K562 (cell line): ENCODE results near the gene CBX2. TPM values are rescaled to one million over a fixed set of nuclear protein-coding genes. Genes with fewer than 3 reads are reported as not detected.

Experiments used
- ATAC-seq: fragments of 200-7000 bp; cut with Tn5 transposase; 3 replicates; pipeline ENCODE4 v1.9.1; 2020; ENCODE audit warnings: moderate library complexity
- BruUV-seq: library from RNA; stranded (reverse); fragments of 400-500 nt; replicated peaks from 2 replicates; lab custom pipeline; 2021; lab: Mats Ljungman, UMichigan
- CTCF ChIA-PET: fragments of 300-600 bp; formaldehyde crosslinking; extraction: SDS; loops from one replicate; lab custom pipeline; 2021; ENCODE audit warnings: low intra/inter-chr PET ratio; lab: Yijun Ruan, JAX
- POLR2A ChIA-PET: fragments of 300-600, 350-650 bp; sonication (Branson Sonifier 250); formaldehyde crosslinking; extraction: SDS; loops from one replicate; lab custom pipeline; 2021; ENCODE audit warnings: antibody characterized with exemption, inconsistent platforms; lab: Yijun Ruan, JAX
- DNase-seq, 4 experiments: peaks; one replicate each; pipeline versions ENCODE4 v3.0.0 to v3.0.0-alpha.2; 2011 to 2018; ENCODE audit warnings: low spot score in 3 of 4, mixed read lengths in 3 of 4; ENCODE audit errors: extremely low read depth in 1 of 4
- FAIRE-seq: peaks from 2 replicates; lab custom pipeline; 2011; peaks lifted over from hg19 to GRCh38; lab: Jason Lieb, UNC
- H2AFZ ChIP-seq: 2 replicates; pipeline ENCODE4 v1.6.0; 2011; ENCODE audit warnings: low read depth, low read length, control low read depth, inconsistent platforms
- H3K27ac ChIP-seq: fragments of 200-600 bp; 3 replicates; pipeline ENCODE4 v1.8.0; 2011; ENCODE audit warnings: low read depth, mild to moderate bottlenecking, control low read depth, inconsistent platforms, low read length, moderate library complexity, mixed read lengths; ENCODE audit errors: extremely low read depth
- H3K27me3 ChIP-seq, 2 experiments: fragments of 300-600 bp in 1 of 2; 2 replicates in 1 of 2; 3 replicates in 1 of 2; pipeline versions ENCODE4 v1.6.0 to v1.8.0; 2011; ENCODE audit warnings: inconsistent platforms in 2 of 2, low read length in 2 of 2, mild to moderate bottlenecking in 1 of 2, mixed read lengths in 1 of 2, moderate library complexity in 1 of 2; ENCODE audit not compliant: control insufficient read depth in 2 of 2, insufficient read depth in 2 of 2
- H3K36me3 ChIP-seq: fragments of 300-600 bp; 3 replicates; pipeline ENCODE4 v1.8.0; 2011; ENCODE audit warnings: mild to moderate bottlenecking, low read length, inconsistent platforms; ENCODE audit not compliant: control insufficient read depth, insufficient read depth
- H3K4me1 ChIP-seq, 2 experiments: fragments of 200-600 bp in 1 of 2; replicated peaks in 1 of 2; 2 replicates in 1 of 2; 3 replicates in 1 of 2; pipeline versions ENCODE4 v1.5.1 to v1.8.0; 2011; ENCODE audit warnings: inconsistent platforms in 2 of 2, low read length in 2 of 2, mild to moderate bottlenecking in 1 of 2, mixed read lengths in 1 of 2, moderate library complexity in 1 of 2; ENCODE audit not compliant: control insufficient read depth in 2 of 2, insufficient read depth in 2 of 2
- H3K4me2 ChIP-seq: 2 replicates; pipeline ENCODE4 v1.6.1; 2011; ENCODE audit warnings: low read length, control low read depth, inconsistent platforms, mixed read lengths; ENCODE audit not compliant: insufficient read depth
- H3K4me3 ChIP-seq: fragments of 200-600 bp; sonication (generic), shearing (Covaris generic); 2 replicates; pipeline ENCODE4 v1.5.1; 2016; ENCODE audit warnings: control low read depth, inconsistent platforms
- H3K79me2 ChIP-seq: fragments of 200-600 bp; 3 replicates; pipeline ENCODE4 v1.8.0; 2011; ENCODE audit warnings: low read length, inconsistent platforms; ENCODE audit not compliant: control insufficient read depth, insufficient read depth
- H3K9ac ChIP-seq, 2 experiments: 2 replicates each; pipeline versions ENCODE4 v1.6.0 to v1.6.1; 2011; ENCODE audit warnings: low read depth in 2 of 2, low read length in 2 of 2, control low read depth in 1 of 2, inconsistent platforms in 1 of 2, mild to moderate bottlenecking in 1 of 2, mixed read lengths in 1 of 2; ENCODE audit not compliant: insufficient read depth in 1 of 2
- H3K9me1 ChIP-seq: one replicate; pipeline ENCODE4 v1.6.0; 2011; ENCODE audit warnings: inconsistent platforms, mild to moderate bottlenecking, low read length, moderate library complexity; ENCODE audit not compliant: control insufficient read depth, insufficient read depth
- H3K9me3 ChIP-seq: replicated peaks from 2 replicates; pipeline ENCODE4 v1.5.1; 2011; ENCODE audit warnings: low read depth, low read length, inconsistent platforms; ENCODE audit not compliant: control insufficient read depth, insufficient read depth
- H4K20me1 ChIP-seq: replicated peaks from 2 replicates; pipeline ENCODE4 v1.6.1; 2011; ENCODE audit warnings: low read length, inconsistent platforms, mixed read lengths; ENCODE audit not compliant: control insufficient read depth, insufficient read depth
- ASH1L ChIP-seq: fragments of 450-650 bp; IDR thresholded peaks from 2 replicates; pipeline ENCODE4 v1.6.1; 2018; ENCODE audit warnings: borderline replicate concordance, mild to moderate bottlenecking, low read depth; ENCODE audit not compliant: partially characterized antibody
- CTCF ChIP-seq, 3 experiments: IDR thresholded peaks in 2 of 3; conservative IDR thresholded peaks in 1 of 3; 2 replicates each; pipeline ENCODE4 v1.5.1; 2011 to 2012; ENCODE audit warnings: low read length in 3 of 3, mild to moderate bottlenecking in 3 of 3, control low read depth in 2 of 3, improper control_type of control experiment in 1 of 3, inconsistent platforms in 1 of 3, low read depth in 1 of 3, mixed read lengths in 1 of 3, moderate library complexity in 1 of 3; ENCODE audit not compliant: insufficient read depth in 2 of 3
- KAT7 ChIP-seq: sonication (generic); formaldehyde crosslinking; IDR thresholded peaks from 2 replicates; pipeline ENCODE4 v1.8.0; 2022; ENCODE audit warnings: missing genetic modification reagents, mild to moderate bottlenecking, borderline replicate concordance
- NCOA6 ChIP-seq: fragments of 450-650 bp; IDR thresholded peaks from 2 replicates; pipeline ENCODE4 v1.6.1; 2017; ENCODE audit warnings: mild to moderate bottlenecking
- POLR2G ChIP-seq: fragments of 200-400 bp; formaldehyde crosslinking; IDR thresholded peaks from 2 replicates; pipeline ENCODE4 v1.6.1; 2017; ENCODE audit warnings: low read depth, mild to moderate bottlenecking, antibody characterized with exemption, low read length, moderate library complexity
- PRDM10 ChIP-seq: fragments of 450-650 bp; IDR thresholded peaks from 2 replicates; pipeline ENCODE4 v1.6.1; 2018; ENCODE audit not compliant: partially characterized antibody
- SAFB2 ChIP-seq: fragments of 200-400 bp; formaldehyde crosslinking; IDR thresholded peaks from 2 replicates; pipeline ENCODE4 v1.6.1; 2018; ENCODE audit warnings: borderline replicate concordance, low read length, low read depth, moderate library complexity; ENCODE audit not compliant: severe bottlenecking
- SFPQ ChIP-seq: fragments of 200-400 bp; formaldehyde crosslinking; IDR thresholded peaks from 2 replicates; pipeline ENCODE4 v1.6.1; 2017; ENCODE audit warnings: mild to moderate bottlenecking, low read depth, low read length, moderate library complexity
- TRIM28 ChIP-seq: fragments of 450-650 bp; IDR thresholded peaks from 2 replicates; pipeline ENCODE4 v1.6.1; 2017
- ZBTB7A ChIP-seq: IDR thresholded peaks from 2 replicates; pipeline ENCODE4 v1.6.1; 2011; ENCODE audit warnings: low read depth, mild to moderate bottlenecking, low read length, moderate library complexity, borderline replicate concordance; ENCODE audit not compliant: control insufficient read depth
- ZNF740 ChIP-seq, 3 experiments: fragments of 200-800 bp in 1 of 3; sonication (Bioruptor generic) in 1 of 3; sonication (generic) in 1 of 3; formaldehyde crosslinking in 1 of 3; IDR thresholded peaks; 2 replicates each; pipeline versions ENCODE4 v1.6.1 to v1.8.0; 2016 to 2022; ENCODE audit warnings: mild to moderate bottlenecking in 2 of 3, missing compliant biosample characterization in 2 of 3, missing genetic modification characterization in 2 of 3, missing genetic modification reagents in 1 of 3
- WGBS: fragments of 100-300 bp; shearing (Covaris generic); methylation state at CpG from one replicate; pipeline ENCODE4 v1.1.6; 2016; ENCODE audit warnings: low coverage, mixed read lengths; ENCODE audit not compliant: insufficient coverage; ENCODE audit errors: missing lambda C conversion rate; 5-methylcytosine and 5-hydroxymethylcytosine counted together
- in situ Hi-C: fragments of 300-500 bp; cut with MboI; formaldehyde crosslinking; loops from 4 replicates; pipeline ENCODE4 v1.15.0; 2018; ENCODE audit warnings: inconsistent platforms, mixed read lengths
- intact Hi-C: fragments of 100-400 bp; cut with micrococcal nuclease; formaldehyde crosslinking; loops from 2 replicates; pipeline ENCODE4 v1.14.2; 2022
- polyA plus RNA-seq, 8 experiments: library from polyadenylated mRNA; depleted of rRNA in 4 of 8; stranded (reverse) in 5 of 8; unstranded in 3 of 8; fragments of >200 nt; fragmentation: Nextera tagmentation in 2 of 8; fragmentation: Illumina TruSeq in 1 of 8; extraction: Ambion mirVana in 2 of 8; extraction: Trizol in 1 of 8; gene quantifications; 2 replicates each; pipeline versions ENCODE4 v1.2.1 to v1.2.3, GENCODE V29; 2011 to 2014; ENCODE audit warnings: inconsistent platforms in 1 of 8, missing spikeins in 1 of 8
- total RNA-seq, 7 experiments: library from RNA; depleted of rRNA in 6 of 7; stranded (reverse); fragments of >200 nt in 6 of 7; fragmentation: Illumina TruSeq in 2 of 7; extraction: Trizol in 2 of 7; gene quantifications; 2 replicates each; pipeline versions ENCODE4 v1.2.1 to v1.2.3, GENCODE V29; 2011 to 2021; ENCODE audit warnings: low replicate concordance in 1 of 7

CBX2 gene
- total and polyA plus RNA-seq, 9 of the 15 experiments (the other 6 are each of a cell fraction or from before 2014, with no cell fraction given): 0.66 to 26.9 (median 13.9) TPM

GRCh38 chr17:79835470-79835899 lies 57.5 kb downstream of the CBX2 start:
- Histone ChIP-seq H3K27ac (peak overlapping the region; percentile 77), H4K20me1 (peaks cover 21% of the 10 kb centered on the region), H3K9me1 (peaks cover 4% of the 10 kb centered on the region), H3K4me2 (peak overlapping the region; percentile 88), H3K4me1 (peaks cover 46 to 87% of the 10 kb centered on the region in 2 experiments), H2AFZ (no peak overlapping the region), H3K4me3 (peak overlapping the region; percentile 32), H3K9ac (peak overlapping the region; percentile 55 to 79), H3K9me3 (no peaks in the 10 kb centered on the region), H3K27me3 (no peaks in the 10 kb centered on the region), H3K79me2 (peaks cover 76% of the 10 kb centered on the region), H3K36me3 (peaks cover 38% of the 10 kb centered on the region; the same call in 1 of the 3 replicates)
- ChIA-PET POLR2A (interaction anchor here (0.5 to 17.8 kb wide), 25 partner anchors 10 to 332 kb away, joined by 3 to 386 read pairs (median 4); partner anchors contain the start of gene CBX8), CTCF (interaction anchor here (0.6 to 2.2 kb wide), 6 partner anchors 28 to 94 kb away, joined by 4 to 18 read pairs (median 4); partner anchors contain the start of gene CBX8)
- in situ Hi-C loops: loop anchor here (5.0 kb wide), 1 partner anchor 33 kb away; no protein-coding TSS in a partner anchor
- WGBS: 48% methylated on average over 11 of the region's 13 CpGs
- FAIRE-seq (no peak), DNase-seq (peak in 2 of 4 experiments; percentile 36 to 43), ATAC-seq (no peak)
- BruUV-seq: no TSS peak
- intact Hi-C loops: loop anchor here (5.0 to 10.0 kb wide), 2 partner anchors 38 to 91 kb away; partner anchors contain the start of gene CBX8
- TF ChIP-seq ZNF740 (CRISPR knock-in tag; IDR thresholded peaks at IDR 0.05) (peak; percentile 76), ZNF740 (tag; IDR thresholded peaks at IDR 0.05) (peak in 1 of 2 experiments; percentile 90; a peak in 2 of 4 replicates), CTCF (IDR thresholded peaks at IDR 0.05 in 2 of 3, conservative IDR thresholded peaks at IDR 0.05 in 1 of 3; ENCODE audit: insufficient read depth in 2 of 3, low read depth in 1 of 3, low read length in 3 of 3) (peak in 2 of 3 experiments; percentile 16 to 25; a peak in 2 of 6 replicates), ZBTB7A (peak; percentile 47; the same call in 1 of the 2 replicates), SAFB2 (no peak), SFPQ (no peak), KAT7 (no peak), TRIM28 (no peak), PRDM10 (no peak), ASH1L (no peak), NCOA6 (no peak), POLR2G (peak; percentile 79)
